HG02588 (cell line): ENCODE data around the gene DLL1.
"Not testable (repeated sequence)": the region's sequence is repeated elsewhere in the genome, so short reads cannot be mapped to it uniquely, and the experiment has no call there.

ENCODE experiments used
- ATAC-seq: cut with Tn5 transposase; IDR thresholded peaks from one replicate; pipeline ENCODE4 v1.9.1; 2021; ENCODE audit warnings: mild to moderate bottlenecking, moderate library complexity; ENCODE audit not compliant: unreplicated experiment

DLL1 gene, protein sequence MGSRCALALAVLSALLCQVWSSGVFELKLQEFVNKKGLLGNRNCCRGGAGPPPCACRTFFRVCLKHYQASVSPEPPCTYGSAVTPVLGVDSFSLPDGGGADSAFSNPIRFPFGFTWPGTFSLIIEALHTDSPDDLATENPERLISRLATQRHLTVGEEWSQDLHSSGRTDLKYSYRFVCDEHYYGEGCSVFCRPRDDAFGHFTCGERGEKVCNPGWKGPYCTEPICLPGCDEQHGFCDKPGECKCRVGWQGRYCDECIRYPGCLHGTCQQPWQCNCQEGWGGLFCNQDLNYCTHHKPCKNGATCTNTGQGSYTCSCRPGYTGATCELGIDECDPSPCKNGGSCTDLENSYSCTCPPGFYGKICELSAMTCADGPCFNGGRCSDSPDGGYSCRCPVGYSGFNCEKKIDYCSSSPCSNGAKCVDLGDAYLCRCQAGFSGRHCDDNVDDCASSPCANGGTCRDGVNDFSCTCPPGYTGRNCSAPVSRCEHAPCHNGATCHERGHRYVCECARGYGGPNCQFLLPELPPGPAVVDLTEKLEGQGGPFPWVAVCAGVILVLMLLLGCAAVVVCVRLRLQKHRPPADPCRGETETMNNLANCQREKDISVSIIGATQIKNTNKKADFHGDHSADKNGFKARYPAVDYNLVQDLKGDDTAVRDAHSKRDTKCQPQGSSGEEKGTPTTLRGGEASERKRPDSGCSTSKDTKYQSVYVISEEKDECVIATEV

DNA sequence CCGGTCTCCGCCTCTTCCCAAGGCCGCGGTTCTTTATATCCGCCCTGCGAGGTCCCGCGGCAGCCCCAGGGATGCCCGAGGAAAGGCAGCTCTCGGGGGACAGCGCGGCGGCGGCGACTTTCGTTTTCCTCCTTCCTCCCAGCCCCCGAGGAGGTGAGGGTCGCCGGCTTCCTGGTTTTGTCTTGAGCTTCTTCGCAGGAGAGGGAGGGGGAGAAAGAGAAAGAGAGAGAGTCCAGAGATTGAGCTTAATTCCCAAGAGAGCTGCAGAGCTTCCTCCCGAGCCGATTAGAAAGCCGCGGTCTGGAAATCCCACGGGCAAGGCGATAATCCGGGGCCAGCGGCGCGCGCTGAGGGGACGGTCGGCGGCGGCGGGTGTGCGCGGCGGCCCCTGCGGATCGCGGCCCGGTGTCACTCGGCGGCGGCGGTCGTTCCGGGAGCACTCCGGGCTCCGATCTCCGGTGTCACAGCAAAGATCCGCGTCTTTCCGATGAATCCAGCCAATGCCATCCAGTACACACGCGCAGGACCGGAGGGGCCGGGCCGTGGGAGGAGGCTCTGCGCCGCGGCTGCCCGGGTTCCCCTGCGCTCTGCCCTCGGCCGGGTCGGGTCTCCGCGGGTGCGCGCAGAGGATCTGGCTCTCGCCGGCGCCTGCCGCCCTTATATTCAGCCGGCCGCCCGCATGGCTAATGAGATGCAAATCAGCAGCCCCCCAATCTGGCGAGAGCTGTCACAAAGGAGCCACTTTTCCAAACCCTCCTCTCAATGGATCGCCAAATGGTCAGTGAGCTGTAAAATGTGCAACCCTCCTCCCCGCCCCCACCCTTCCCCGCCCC is at the start of gene DLL1:
TSS of gene DLL1 (minus strand) at position 783 of the 833 bp plus-strand sequence. CDS start 939 bp downstream, outside the sequence.
- ATAC-seq: no peak

- not testable (repeated sequence) for ATAC-seq
These were observed 44.3 kb upstream of the DLL1 start for GRCh38 chr6:170335199-170335598.

DNA sequence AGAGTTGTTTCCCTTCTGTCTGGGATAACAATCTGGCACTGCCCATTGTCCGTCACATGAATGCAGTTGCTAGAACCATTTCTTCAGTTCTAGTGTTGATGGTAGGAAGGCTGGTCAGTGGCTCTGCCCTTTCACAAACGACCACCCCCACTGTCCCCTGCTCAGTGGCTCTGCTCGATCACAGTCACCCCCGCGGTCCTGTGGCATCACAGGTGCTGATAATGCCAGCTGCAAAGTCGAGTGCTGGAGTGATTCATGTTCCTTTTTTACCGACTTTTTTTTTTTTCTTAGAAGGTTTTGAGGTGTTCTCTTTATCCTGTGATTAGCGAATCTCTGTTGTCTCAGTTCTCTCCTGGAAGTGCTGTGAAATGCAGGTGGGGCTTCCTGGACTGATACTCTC is 38.4 kb upstream of the DLL1 start:
- no peak for ATAC-seq

- no peak for ATAC-seq
These were observed 26.8 kb upstream of the DLL1 start for GRCh38 chr6:170317718-170318117.

GRCh38 chr6:170317076-170317475 is 26.2 kb upstream of the DLL1 start:
- ATAC-seq: no peak

DNA sequence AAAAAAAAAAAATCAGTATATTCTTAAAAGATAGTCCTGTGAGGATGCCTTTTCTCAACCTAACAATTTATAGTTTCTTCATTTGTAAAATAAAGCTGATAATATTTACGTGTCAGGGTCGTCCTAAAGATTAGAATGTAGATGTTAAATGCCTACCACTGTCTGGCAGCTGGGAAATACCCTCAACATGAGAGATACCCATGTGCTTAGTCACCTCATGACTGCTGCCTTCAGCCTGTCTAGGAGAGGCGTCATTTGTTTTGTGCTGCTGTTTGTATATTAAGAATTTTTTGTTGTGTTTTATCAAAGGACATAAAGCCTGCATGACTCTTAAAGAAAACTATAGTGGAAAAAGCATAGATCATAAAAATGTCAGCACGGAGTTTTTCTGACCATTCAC is 25.2 kb upstream of the DLL1 start:
- ATAC-seq: no peak

GRCh38 chr6:170314983-170315382 is 24.1 kb upstream of the DLL1 start:
- ATAC-seq: no peak

DNA sequence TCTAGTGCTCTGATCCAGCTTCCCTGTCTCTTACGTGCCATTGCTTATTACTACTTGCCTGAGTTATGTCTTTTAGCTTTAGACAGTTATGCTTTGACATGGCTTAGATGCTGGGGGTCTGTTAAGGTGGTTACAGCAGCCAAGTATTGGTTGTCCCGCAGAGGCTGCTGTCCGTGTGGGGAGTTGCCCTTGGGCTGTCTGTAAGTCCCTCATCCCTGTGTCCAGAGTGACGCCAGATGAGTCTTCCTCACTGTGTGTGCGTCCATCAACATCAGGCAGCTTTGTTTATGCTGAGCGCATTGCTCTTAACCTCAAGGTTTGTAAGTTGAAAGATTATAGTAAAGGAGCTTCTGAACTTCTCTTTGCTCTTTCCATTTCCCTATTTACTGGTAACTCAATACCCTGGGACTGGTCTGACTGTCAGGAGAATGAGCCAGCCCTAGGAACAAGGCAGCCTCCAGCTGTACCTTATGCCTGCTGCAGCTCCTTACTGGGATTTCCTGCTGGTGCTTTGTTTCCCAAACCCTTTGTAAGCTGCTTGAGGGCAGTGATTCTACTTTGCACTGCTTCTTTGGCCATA is 22.9 kb upstream of the DLL1 start:
- no peak for ATAC-seq

GRCh38 chr6:170312876-170313275 is 22.0 kb upstream of the DLL1 start:
- no peak for ATAC-seq

DNA sequence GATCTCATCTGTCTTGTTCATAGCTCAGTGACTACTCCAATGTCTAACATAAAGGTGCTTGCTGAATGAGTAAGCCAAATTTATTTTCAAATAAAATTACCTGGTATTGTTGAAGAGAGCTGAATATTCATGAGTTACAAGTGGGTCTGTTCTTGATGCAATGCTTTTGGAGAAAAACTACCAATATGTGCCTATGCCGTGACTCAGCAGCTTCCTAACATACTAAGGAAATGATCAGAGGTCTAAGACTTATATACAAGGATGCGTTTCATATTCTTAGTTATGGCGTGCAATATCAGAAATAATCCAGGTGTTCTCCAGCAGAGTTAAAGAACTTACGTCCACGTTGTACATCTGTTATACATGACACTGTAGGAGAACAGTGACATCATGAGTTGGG is 20.8 kb upstream of the DLL1 start:
- no peak for ATAC-seq

DNA sequence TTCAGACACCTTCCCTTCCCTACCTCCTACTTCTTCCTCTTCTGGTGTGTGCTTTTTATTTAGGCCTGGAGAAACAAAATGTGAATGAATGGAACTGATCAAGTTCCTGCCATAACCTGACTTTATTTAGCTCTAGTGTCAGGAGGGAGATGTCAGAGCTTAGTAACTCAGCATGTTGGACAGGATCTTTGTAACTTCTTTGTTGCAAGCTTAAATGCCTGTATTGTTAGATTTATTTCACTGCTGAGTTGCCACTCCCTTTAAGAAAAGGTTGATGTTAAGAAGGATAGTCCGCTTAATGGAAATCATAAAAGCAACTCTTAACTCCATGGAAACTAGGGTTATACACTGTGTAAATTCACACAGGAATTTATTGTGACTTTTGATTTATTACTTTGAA is 17.9 kb upstream of the DLL1 start:
- ATAC-seq: no peak

GRCh38 chr6:170307080-170307545 is 16.2 kb upstream of the DLL1 start:
- no peak for ATAC-seq

DNA sequence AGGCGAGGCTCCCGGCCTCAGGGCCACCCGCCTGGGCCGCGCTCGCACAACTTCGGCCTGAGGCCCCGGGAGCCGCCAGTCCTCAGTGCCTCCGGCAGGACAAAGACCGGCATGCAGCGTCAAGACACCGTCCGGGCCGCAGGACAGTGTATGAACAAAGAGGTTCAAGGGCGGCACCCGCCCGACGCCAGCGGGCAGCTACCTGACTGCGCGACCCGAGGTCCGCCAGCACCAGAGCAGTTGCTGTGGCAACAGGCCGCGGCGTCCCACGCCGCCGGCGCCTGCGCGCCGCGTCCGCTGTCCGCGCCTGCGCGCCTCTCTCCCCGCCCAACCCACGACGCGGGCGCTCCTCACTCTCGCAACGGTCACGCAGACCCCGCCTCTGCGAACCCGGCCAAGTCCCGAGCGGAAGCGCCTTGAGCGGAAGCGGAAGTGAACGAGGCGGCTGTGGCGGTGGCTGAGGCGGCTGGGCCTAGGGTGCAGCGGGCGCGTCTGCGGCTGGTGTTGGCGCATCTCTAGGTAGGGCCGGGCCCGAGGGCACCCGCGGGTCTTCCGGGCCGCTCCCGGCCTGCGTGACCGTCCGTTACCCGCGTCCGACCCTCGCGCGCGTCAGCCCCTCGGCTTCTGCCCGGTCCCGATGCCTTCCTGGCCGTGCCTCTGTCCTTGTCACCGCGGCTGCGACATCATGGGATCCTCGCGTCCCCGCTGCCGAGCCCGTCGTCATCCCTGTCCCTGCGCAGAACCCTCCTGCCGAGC is 15.6 kb upstream of the DLL1 start, which contains the start of gene FAM120B:
TSS of gene FAM120B (plus strand) at position 435 of the 756 bp plus-strand sequence. CDS start 10,633 bp downstream, outside the sequence.
- peak; percentile 99 for ATAC-seq

- peak; percentile 16 for ATAC-seq
These were observed 15.0 kb upstream of the DLL1 start for GRCh38 chr6:170305805-170306323.

- ATAC-seq: no peak
These were observed 10.3 kb upstream of the DLL1 start for GRCh38 chr6:170301184-170301583.

DNA sequence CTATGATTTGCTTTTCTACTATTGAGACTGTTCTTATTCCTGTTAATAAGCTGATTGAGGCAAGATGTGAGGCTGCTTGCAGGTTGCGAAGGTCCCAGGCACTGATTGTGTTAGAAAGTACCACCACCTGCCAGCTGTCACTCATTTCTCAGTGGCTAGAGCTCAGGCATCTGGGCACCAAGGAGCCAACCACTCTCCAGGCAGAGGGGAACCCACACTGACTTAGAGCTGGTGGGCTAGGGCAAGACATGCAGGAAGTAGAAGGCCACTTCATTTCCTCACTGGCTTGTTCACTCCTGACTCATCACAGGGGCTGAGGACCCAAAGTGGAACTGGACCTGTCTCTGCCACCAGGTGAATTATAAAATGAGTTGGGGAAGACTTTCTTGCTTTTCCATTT is 7.8 kb upstream of the DLL1 start:
- ATAC-seq: no peak

- no peak for ATAC-seq
These were observed 6.9 kb upstream of the DLL1 start for GRCh38 chr6:170297576-170298330.

- ATAC-seq: no peak
These were observed 6.1 kb upstream of the DLL1 start for GRCh38 chr6:170296746-170297575.
